ENCODE measurements around the gene DGKD. TPM values are rescaled to one million over a fixed set of nuclear protein-coding genes. Genes with fewer than 3 reads are reported as not detected.

Gene DGKD
- total and polyA plus RNA-seq, 10 donors = 21.9 to 120 (median 71.9) TPM

- Histone ChIP-seq H3K36me3 (peaks cover 0 to 98% (median 70%) of the 10 kb centered on the region in 6 donors), H3K4me3 (no peak overlapping the region), H3K27ac (no peak overlapping the region), H3K4me1 (peaks cover 0 to 4% (median 0%) of the 10 kb centered on the region in 6 donors), H3K27me3 (replicated peaks in 1 of 7) (no peaks in the 10 kb centered on the region), H3K9me3 (no peaks in the 10 kb centered on the region)
- no peak for DNase-seq
- intact Hi-C loops (cut with DNase I; ENCODE audit: low total_unique reads) = no loop called here
- TF ChIP-seq POLR2AphosphoS5 (IDR thresholded peaks at IDR 0.05) (peak in 2 of 3 donors; percentile 18 to 63), POLR2A (IDR thresholded peaks at IDR 0.05) (no peak)
- TF ChIP-seq, protein P1, sequence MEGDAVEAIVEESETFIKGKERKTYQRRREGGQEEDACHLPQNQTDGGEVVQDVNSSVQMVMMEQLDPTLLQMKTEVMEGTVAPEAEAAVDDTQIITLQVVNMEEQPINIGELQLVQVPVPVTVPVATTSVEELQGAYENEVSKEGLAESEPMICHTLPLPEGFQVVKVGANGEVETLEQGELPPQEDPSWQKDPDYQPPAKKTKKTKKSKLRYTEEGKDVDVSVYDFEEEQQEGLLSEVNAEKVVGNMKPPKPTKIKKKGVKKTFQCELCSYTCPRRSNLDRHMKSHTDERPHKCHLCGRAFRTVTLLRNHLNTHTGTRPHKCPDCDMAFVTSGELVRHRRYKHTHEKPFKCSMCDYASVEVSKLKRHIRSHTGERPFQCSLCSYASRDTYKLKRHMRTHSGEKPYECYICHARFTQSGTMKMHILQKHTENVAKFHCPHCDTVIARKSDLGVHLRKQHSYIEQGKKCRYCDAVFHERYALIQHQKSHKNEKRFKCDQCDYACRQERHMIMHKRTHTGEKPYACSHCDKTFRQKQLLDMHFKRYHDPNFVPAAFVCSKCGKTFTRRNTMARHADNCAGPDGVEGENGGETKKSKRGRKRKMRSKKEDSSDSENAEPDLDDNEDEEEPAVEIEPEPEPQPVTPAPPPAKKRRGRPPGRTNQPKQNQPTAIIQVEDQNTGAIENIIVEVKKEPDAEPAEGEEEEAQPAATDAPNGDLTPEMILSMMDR (IDR thresholded peaks at IDR 0.05 in 8 of 11, conservative IDR thresholded peaks at IDR 0.05 in 3 of 11) = no peak
- WGBS, 5 donors = 93 to 97% (median 95%) methylated on average over 10 to 19 of the region's 19 CpGs
Measured at GRCh38 chr2:233473386-233473791, 119.1 kb downstream of the DGKD start.

- peaks cover 0 to 98% (median 68%) of the 10 kb centered on the region in 6 donors for H3K36me3 ChIP-seq
- DNase-seq = no peak
- H3K27ac ChIP-seq = no peak overlapping the region
Measured at GRCh38 chr2:233473878-233474277, 119.6 kb downstream of the DGKD start.

GRCh38 chr2:233474308-233475160 lies 120.2 kb downstream of the DGKD start:
- H3K27me3 ChIP-seq (replicated peaks in 1 of 7) = no peaks in the 10 kb centered on the region
- peak overlapping the region in 1 of 8 donors; percentile 2 for H3K27ac ChIP-seq
- no peaks in the 10 kb centered on the region for H3K9me3 ChIP-seq
- H3K4me3 ChIP-seq = no peak overlapping the region
- intact Hi-C loops (cut with DNase I; ENCODE audit: low total_unique reads) = no loop called here
- H3K4me1 ChIP-seq = peaks cover 0 to 4% (median 0%) of the 10 kb centered on the region in 6 donors
- 81 to 89% (median 86%) methylated on average over 16 to 22 of the region's 22 CpGs for WGBS, 5 donors
- TF ChIP-seq, protein P1 (IDR thresholded peaks at IDR 0.05 in 8 of 11, conservative IDR thresholded peaks at IDR 0.05 in 3 of 11) = no peak
- no peak for TF ChIP-seq POLR2A (IDR thresholded peaks at IDR 0.05)
- TF ChIP-seq POLR2AphosphoS5 (IDR thresholded peaks at IDR 0.05) = peak; percentile 22 to 60 (median 25)
- peaks cover 0 to 97% (median 63%) of the 10 kb centered on the region in 6 donors for H3K36me3 ChIP-seq
- no peak for DNase-seq

More at GRCh38 chr2:233473878-233474277, 119.6 kb downstream of the DGKD start:
- Histone ChIP-seq H3K4me3 (no peak overlapping the region), H3K27me3 (replicated peaks in 1 of 7) (no peaks in the 10 kb centered on the region), H3K9me3 (no peaks in the 10 kb centered on the region), H3K4me1 (peaks cover 0 to 4% (median 0%) of the 10 kb centered on the region in 6 donors)
- 92 to 95% (median 94%) methylated on average over 10 of the region's 10 CpGs for WGBS, 5 donors
- intact Hi-C loops (cut with DNase I; ENCODE audit: low total_unique reads) = no loop called here
- TF ChIP-seq POLR2AphosphoS5 (IDR thresholded peaks at IDR 0.05) = no peak
- TF ChIP-seq POLR2A (IDR thresholded peaks at IDR 0.05) = no peak
- TF ChIP-seq, protein P1 (IDR thresholded peaks at IDR 0.05 in 8 of 11, conservative IDR thresholded peaks at IDR 0.05 in 3 of 11) = no peak

DNA sequence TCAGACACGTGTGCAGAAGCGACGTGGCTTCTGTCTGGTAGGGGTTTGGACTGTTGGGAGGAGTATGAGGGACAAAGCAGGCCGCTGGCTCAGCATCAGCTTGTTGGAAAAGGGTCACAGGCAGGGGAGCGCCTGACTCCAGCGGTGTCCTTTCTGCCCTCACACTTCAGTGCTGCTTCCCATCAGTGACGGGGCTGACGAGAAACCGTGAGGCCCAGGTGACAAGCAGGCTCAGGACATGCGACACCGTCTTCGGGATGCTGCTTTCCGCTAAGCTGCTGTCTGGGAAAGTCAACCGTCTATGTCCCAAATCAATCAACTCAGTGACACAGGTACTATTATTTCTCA lies 121.7 kb downstream of the DGKD start:
- H3K27me3 ChIP-seq (replicated peaks in 1 of 7) = no peaks in the 10 kb centered on the region
- H3K4me3 ChIP-seq = no peak overlapping the region
- H3K36me3 ChIP-seq = peaks cover 0 to 97% (median 54%) of the 10 kb centered on the region in 6 donors
- H3K27ac ChIP-seq = no peak overlapping the region
- H3K4me1 ChIP-seq = no peaks in the 10 kb centered on the region
- 94 to 96% (median 94%) methylated on average over 14 of the region's 14 CpGs for WGBS, 5 donors
- no peaks in the 10 kb centered on the region for H3K9me3 ChIP-seq
- DNase-seq = no peak
- intact Hi-C loops (cut with DNase I; ENCODE audit: low total_unique reads) = no loop called here
- no peak for TF ChIP-seq POLR2A (IDR thresholded peaks at IDR 0.05)
- TF ChIP-seq POLR2AphosphoS5 (IDR thresholded peaks at IDR 0.05) = no peak
- TF ChIP-seq, protein P1 (IDR thresholded peaks at IDR 0.05 in 8 of 11, conservative IDR thresholded peaks at IDR 0.05 in 3 of 11) = no peak

Measured in spleen (tissue), 11 donors.